Fibroblast of lung (primary cell): ENCODE measurements around the gene ATP4A. TPM values are rescaled to one million over a fixed set of nuclear protein-coding genes. Genes with fewer than 3 reads are reported as not detected.

ENCODE experiments used
- DNase-seq, 2 donors: peaks; one replicate each; pipeline versions ENCODE4 v3.0.0 to v3.0.0-alpha.2; 2010; ENCODE audit warnings: low read depth in 2 of 2
- H2AFZ ChIP-seq: 2 replicates; pipeline ENCODE4 v1.5.1; 2012; ENCODE audit warnings: low read length, control low read depth, inconsistent platforms
- H3K27ac ChIP-seq: 2 replicates; pipeline ENCODE4 v1.5.1; 2011; ENCODE audit warnings: low read length, control low read depth; ENCODE audit not compliant: insufficient read depth
- H3K27me3 ChIP-seq: 2 replicates; pipeline ENCODE4 v1.5.1; 2011; ENCODE audit warnings: mild to moderate bottlenecking, low read length; ENCODE audit not compliant: control insufficient read depth, insufficient read depth
- H3K36me3 ChIP-seq: 2 replicates; pipeline ENCODE4 v1.5.1; 2011; ENCODE audit warnings: low read length; ENCODE audit not compliant: control insufficient read depth, insufficient read depth
- H3K4me1 ChIP-seq: 2 replicates; pipeline ENCODE4 v1.5.1; 2011; ENCODE audit warnings: low read length; ENCODE audit not compliant: control insufficient read depth, insufficient read depth; ENCODE audit errors: extremely low read depth
- H3K4me2 ChIP-seq: 2 replicates; pipeline ENCODE4 v1.5.1; 2011; ENCODE audit warnings: low read length, control low read depth; ENCODE audit not compliant: insufficient read depth; ENCODE audit errors: extremely low read depth
- H3K4me3 ChIP-seq, 4 experiments: fragments of 200-600 bp in 1 of 4; sonication (generic) in 1 of 4; replicated peaks in 1 of 4; 2 replicates each; pipeline ENCODE4 v1.5.1; 2011 to 2016; ENCODE audit warnings: low read length in 4 of 4, low read depth in 3 of 4, mild to moderate bottlenecking in 3 of 4, control low read depth in 2 of 4, inconsistent platforms in 1 of 4, mixed read lengths in 1 of 4; ENCODE audit not compliant: insufficient read depth in 1 of 4; ENCODE audit errors: control extremely low read depth in 1 of 4
- H3K79me2 ChIP-seq: 2 replicates; pipeline ENCODE4 v1.5.1; 2012; ENCODE audit warnings: mild to moderate bottlenecking, low read length, inconsistent platforms; ENCODE audit not compliant: control insufficient read depth, insufficient read depth
- H3K9ac ChIP-seq: 2 replicates; pipeline ENCODE4 v1.5.1; 2011; ENCODE audit warnings: mild to moderate bottlenecking, low read length, control low read depth; ENCODE audit not compliant: insufficient read depth
- H3K9me3 ChIP-seq: 2 replicates; pipeline ENCODE4 v1.5.1; 2012; ENCODE audit warnings: low read depth, low read length; ENCODE audit not compliant: control insufficient read depth, insufficient read depth
- H4K20me1 ChIP-seq: 2 replicates; pipeline ENCODE4 v1.5.1; 2011; ENCODE audit warnings: low read length; ENCODE audit not compliant: control insufficient read depth, insufficient read depth; ENCODE audit errors: extremely low read depth
- EZH2 ChIP-seq: IDR thresholded peaks from 2 replicates; pipeline ENCODE4 v1.5.1; 2012; ENCODE audit warnings: low read length, control low read depth, mild to moderate bottlenecking; ENCODE audit errors: missing control alignments
- polyA plus RNA-seq, 2 donors: library from polyadenylated mRNA; depleted of rRNA in 1 of 2; stranded (reverse) in 1 of 2; unstranded in 1 of 2; fragments of >200 nt; gene quantifications; 2 replicates each; pipeline ENCODE4 v1.2.1, GENCODE V29; 2011 to 2012; ENCODE audit warnings: missing spikeins in 1 of 2
- total RNA-seq: library from RNA; depleted of rRNA; stranded (reverse); fragments of >200 nt; gene quantifications from 2 replicates; pipeline ENCODE4 v1.2.1, GENCODE V29; 2014
- TF ChIP-seq, protein P1 (sequence below), 2 donors: IDR thresholded peaks in 1 of 2; conservative IDR thresholded peaks in 1 of 2; 1 replicate in 1 of 2; 2 replicates in 1 of 2; pipeline ENCODE4 v1.5.1; 2011 to 2012; ENCODE audit warnings: low read length in 2 of 2, control low read depth in 1 of 2, inconsistent platforms in 1 of 2, low read depth in 1 of 2, mild to moderate bottlenecking in 1 of 2

ATP4A gene
- total and polyA plus RNA-seq, 2 donors (not counting 1 experiment from before 2014, with no cell fraction given), result not detected

DNA sequence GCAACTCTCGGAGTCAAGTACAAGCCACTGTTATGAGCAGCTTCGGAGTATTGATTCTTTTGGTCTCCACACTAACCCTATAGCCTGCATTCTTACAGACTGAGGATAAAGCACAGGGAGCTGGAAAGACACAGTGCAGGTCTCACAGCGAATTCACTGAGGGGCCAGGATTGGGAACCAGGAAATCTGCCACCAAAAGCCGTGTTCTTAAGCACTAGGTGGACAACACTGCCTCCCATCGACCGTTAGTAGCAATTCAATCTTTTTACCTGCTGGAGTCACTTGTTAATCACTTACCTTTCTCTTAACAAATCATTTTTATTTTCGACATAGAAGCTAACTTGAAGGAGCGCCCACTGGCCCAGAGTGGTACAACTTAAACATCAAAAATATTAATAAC is 28.8 kb upstream of the ATP4A start:
- Histone ChIP-seq H3K27me3 (peaks cover 3% of the 10 kb centered on the region), H3K9me3 (no peaks in the 10 kb centered on the region), H3K4me1 (no peaks in the 10 kb centered on the region), H3K4me2 (no peak overlapping the region), H3K79me2 (no peaks in the 10 kb centered on the region), H3K36me3 (no peaks in the 10 kb centered on the region), H3K27ac (no peak overlapping the region), H3K4me3 (no peak overlapping the region), H4K20me1 (no peaks in the 10 kb centered on the region), H2AFZ (no peak overlapping the region), H3K9ac (no peak overlapping the region)
- DNase-seq, result peak; percentile 16 to 62
- TF ChIP-seq, protein P1, sequence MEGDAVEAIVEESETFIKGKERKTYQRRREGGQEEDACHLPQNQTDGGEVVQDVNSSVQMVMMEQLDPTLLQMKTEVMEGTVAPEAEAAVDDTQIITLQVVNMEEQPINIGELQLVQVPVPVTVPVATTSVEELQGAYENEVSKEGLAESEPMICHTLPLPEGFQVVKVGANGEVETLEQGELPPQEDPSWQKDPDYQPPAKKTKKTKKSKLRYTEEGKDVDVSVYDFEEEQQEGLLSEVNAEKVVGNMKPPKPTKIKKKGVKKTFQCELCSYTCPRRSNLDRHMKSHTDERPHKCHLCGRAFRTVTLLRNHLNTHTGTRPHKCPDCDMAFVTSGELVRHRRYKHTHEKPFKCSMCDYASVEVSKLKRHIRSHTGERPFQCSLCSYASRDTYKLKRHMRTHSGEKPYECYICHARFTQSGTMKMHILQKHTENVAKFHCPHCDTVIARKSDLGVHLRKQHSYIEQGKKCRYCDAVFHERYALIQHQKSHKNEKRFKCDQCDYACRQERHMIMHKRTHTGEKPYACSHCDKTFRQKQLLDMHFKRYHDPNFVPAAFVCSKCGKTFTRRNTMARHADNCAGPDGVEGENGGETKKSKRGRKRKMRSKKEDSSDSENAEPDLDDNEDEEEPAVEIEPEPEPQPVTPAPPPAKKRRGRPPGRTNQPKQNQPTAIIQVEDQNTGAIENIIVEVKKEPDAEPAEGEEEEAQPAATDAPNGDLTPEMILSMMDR (conservative IDR thresholded peaks at IDR 0.05 in 1 of 2, IDR thresholded peaks at IDR 0.05 in 1 of 2; ENCODE audit: low read depth in 1 of 2, low read length in 2 of 2), result peak; percentile 47 to 60
- TF ChIP-seq EZH2, result no peak

DNA sequence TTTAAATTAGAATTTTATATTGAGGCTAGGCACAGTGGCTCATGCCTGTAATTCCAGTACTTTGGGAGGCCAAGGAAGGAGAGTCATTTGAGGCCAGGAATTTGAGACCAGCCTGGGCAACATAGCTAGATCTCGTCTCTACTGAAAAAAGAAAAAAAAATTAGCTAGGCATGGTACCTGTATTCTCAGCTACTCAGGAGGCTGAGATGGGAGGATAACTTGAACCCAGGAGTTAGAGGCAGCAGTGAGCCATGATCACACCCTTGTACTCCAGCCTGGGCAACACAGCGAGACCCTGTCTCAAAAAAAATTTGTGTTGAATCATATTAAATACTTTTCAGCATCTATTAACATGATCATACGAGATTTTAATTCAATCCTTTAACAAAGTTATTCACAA is 27.4 kb upstream of the ATP4A start:
- Histone ChIP-seq H3K4me2 (no peak overlapping the region), H3K9ac (no peak overlapping the region), H3K27me3 (peaks cover 3% of the 10 kb centered on the region), H4K20me1 (no peaks in the 10 kb centered on the region), H3K36me3 (no peaks in the 10 kb centered on the region), H3K79me2 (no peaks in the 10 kb centered on the region), H3K27ac (no peak overlapping the region), H3K4me1 (no peaks in the 10 kb centered on the region), H3K9me3 (no peaks in the 10 kb centered on the region), H2AFZ (no peak overlapping the region), H3K4me3 (no peak overlapping the region)
- TF ChIP-seq EZH2, result no peak
- TF ChIP-seq, protein P1 (conservative IDR thresholded peaks at IDR 0.05 in 1 of 2, IDR thresholded peaks at IDR 0.05 in 1 of 2; ENCODE audit: low read depth in 1 of 2, low read length in 2 of 2), result no peak
- DNase-seq, result no peak

DNA sequence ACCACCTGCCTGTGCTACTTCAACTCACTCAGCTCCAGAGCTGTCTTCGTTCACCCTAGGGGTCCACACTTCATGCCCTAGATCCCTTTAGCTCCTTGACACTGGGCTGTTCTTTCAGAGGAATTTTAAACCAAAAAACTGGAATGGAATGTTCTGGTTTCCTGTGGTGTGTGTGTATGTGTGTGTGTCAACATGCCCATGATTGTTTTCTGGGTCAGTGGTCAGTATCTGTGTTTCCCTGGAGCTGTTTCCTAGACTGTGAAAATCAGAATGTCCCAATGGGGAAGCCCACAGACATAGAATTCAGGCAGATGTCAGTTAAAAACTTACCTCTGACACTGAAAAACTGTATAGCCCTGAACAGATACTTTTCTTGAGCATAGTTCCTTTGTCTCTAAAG is 23.9 kb upstream of the ATP4A start:
- Histone ChIP-seq H3K79me2 (no peaks in the 10 kb centered on the region), H4K20me1 (no peaks in the 10 kb centered on the region), H3K4me1 (no peaks in the 10 kb centered on the region), H3K36me3 (no peaks in the 10 kb centered on the region), H3K9ac (no peak overlapping the region), H3K27ac (no peak overlapping the region), H2AFZ (no peak overlapping the region), H3K4me2 (no peak overlapping the region), H3K9me3 (no peaks in the 10 kb centered on the region), H3K4me3 (no peak overlapping the region), H3K27me3 (peaks cover 3% of the 10 kb centered on the region)
- peak in 1 of 2 donors; percentile 10 for DNase-seq
- no peak for TF ChIP-seq EZH2
- TF ChIP-seq, protein P1 (conservative IDR thresholded peaks at IDR 0.05 in 1 of 2, IDR thresholded peaks at IDR 0.05 in 1 of 2; ENCODE audit: low read depth in 1 of 2, low read length in 2 of 2), result no peak
